SH-SY5Y (cell line): ENCODE results near the gene CACTIN.

Source experiments
- GATA2 ChIP-seq: IDR thresholded peaks from 2 replicates; pipeline ENCODE4 v1.6.1; 2011; ENCODE audit warnings: mild to moderate bottlenecking, low read depth, low read length
- GATA3 ChIP-seq: IDR thresholded peaks from 2 replicates; pipeline ENCODE4 v1.6.1; 2011; ENCODE audit warnings: low read depth, mild to moderate bottlenecking, low read length, moderate library complexity

GRCh38 chr19:3611841-3612240, 14.7 kb downstream of the CACTIN start:
- no peak for TF ChIP-seq GATA2
- no peak for TF ChIP-seq GATA3
